ENCODE data around the gene ST6GAL1.
"Not testable (repeated sequence)": the region's sequence is repeated elsewhere in the genome, so short reads cannot be mapped to it uniquely, and the experiment has no call there.

The ST6GAL1 gene

GRCh38 chr3:187052427-187052826 lies 122.1 kb downstream of the ST6GAL1 start:
- H4K91ac ChIP-seq (ENCODE audit: low read length); H2BK5ac ChIP-seq (ENCODE audit: low read depth, low read length, poor library complexity, severe bottlenecking); H4K8ac ChIP-seq (ENCODE audit: low read length); H3K27me3 ChIP-seq (ENCODE audit: control insufficient read depth in 1 of 2, insufficient read depth in 1 of 2, low read length in 2 of 2); H3K18ac ChIP-seq (ENCODE audit: low read depth in 1 of 2, low read length in 2 of 2); H3K4me2 ChIP-seq (ENCODE audit: low read length, poor library complexity, severe bottlenecking); H2AK5ac ChIP-seq (ENCODE audit: low read length, severe bottlenecking); H3K9ac ChIP-seq (ENCODE audit: low read length); H2BK12ac ChIP-seq (ENCODE audit: low read length in 2 of 2); H2BK120ac ChIP-seq (ENCODE audit: low read depth, low read length); H3K4me3 ChIP-seq (ENCODE audit: insufficient read depth in 1 of 2, low read depth in 1 of 2, low read length in 2 of 2); H3K27ac ChIP-seq (ENCODE audit: low read length, poor library complexity, severe bottlenecking); H3K14ac ChIP-seq (ENCODE audit: low read length in 2 of 2); H3K4me1 ChIP-seq (ENCODE audit: control insufficient read depth, insufficient read depth, low read depth, low read length); H3K79me1 ChIP-seq (replicated peaks; ENCODE audit: low read length, poor library complexity, severe bottlenecking); H3K23ac ChIP-seq (ENCODE audit: low read length in 2 of 2); H2AFZ ChIP-seq (ENCODE audit: low read depth, low read length); H3K9me3 ChIP-seq (ENCODE audit: control insufficient read depth, low read length); H3K4ac ChIP-seq (ENCODE audit: low read depth in 1 of 2, low read length in 2 of 2); DNase-seq; H2BK15ac ChIP-seq (ENCODE audit: low read depth, poor library complexity, severe bottlenecking); H3K36me3 ChIP-seq (ENCODE audit: control insufficient read depth in 1 of 2, insufficient read depth in 2 of 2, low read depth in 1 of 2, low read length in 2 of 2): not testable (repeated sequence)
- 100% methylated on average over 1 of the region's 2 CpGs for WGBS

- H2BK5ac ChIP-seq (ENCODE audit: low read depth, low read length, poor library complexity, severe bottlenecking); H3K9ac ChIP-seq (ENCODE audit: low read length); H3K4ac ChIP-seq (ENCODE audit: low read depth in 1 of 2, low read length in 2 of 2); H2AK5ac ChIP-seq (ENCODE audit: low read length, severe bottlenecking); H2BK15ac ChIP-seq (ENCODE audit: low read depth, poor library complexity, severe bottlenecking); H3K27ac ChIP-seq (ENCODE audit: low read length, poor library complexity, severe bottlenecking); H3K9me3 ChIP-seq (ENCODE audit: control insufficient read depth, low read length); H2AFZ ChIP-seq (ENCODE audit: low read depth, low read length); H2BK12ac ChIP-seq (ENCODE audit: low read length in 2 of 2); H3K79me1 ChIP-seq (replicated peaks; ENCODE audit: low read length, poor library complexity, severe bottlenecking); H3K14ac ChIP-seq (ENCODE audit: low read length in 2 of 2); H3K23ac ChIP-seq (ENCODE audit: low read length in 2 of 2); H4K91ac ChIP-seq (ENCODE audit: low read length); H3K4me2 ChIP-seq (ENCODE audit: low read length, poor library complexity, severe bottlenecking); H3K4me1 ChIP-seq (ENCODE audit: control insufficient read depth, insufficient read depth, low read depth, low read length); DNase-seq; H2BK120ac ChIP-seq (ENCODE audit: low read depth, low read length); H3K4me3 ChIP-seq (ENCODE audit: insufficient read depth in 1 of 2, low read depth in 1 of 2, low read length in 2 of 2); H4K8ac ChIP-seq (ENCODE audit: low read length); H3K18ac ChIP-seq (ENCODE audit: low read depth in 1 of 2, low read length in 2 of 2); H3K27me3 ChIP-seq (ENCODE audit: control insufficient read depth in 1 of 2, insufficient read depth in 1 of 2, low read length in 2 of 2): not testable (repeated sequence)
- peaks cover 0 to 12% of the 10 kb centered on the region in 2 experiments for H3K36me3 ChIP-seq (ENCODE audit: control insufficient read depth in 1 of 2, insufficient read depth in 2 of 2, low read depth in 1 of 2, low read length in 2 of 2)
- WGBS, result 86% methylated on average over 2 of the region's 2 CpGs
Observed at GRCh38 chr3:187054433-187054832, 124.1 kb downstream of the ST6GAL1 start.

- not testable (repeated sequence) for H3K4me1 ChIP-seq (ENCODE audit: control insufficient read depth, insufficient read depth, low read depth, low read length); H3K4me3 ChIP-seq (ENCODE audit: insufficient read depth in 1 of 2, low read depth in 1 of 2, low read length in 2 of 2); H3K27me3 ChIP-seq (ENCODE audit: control insufficient read depth in 1 of 2, insufficient read depth in 1 of 2, low read length in 2 of 2); H3K4me2 ChIP-seq (ENCODE audit: low read length, poor library complexity, severe bottlenecking); H3K4ac ChIP-seq (ENCODE audit: low read depth in 1 of 2, low read length in 2 of 2); H2AFZ ChIP-seq (ENCODE audit: low read depth, low read length); H3K18ac ChIP-seq (ENCODE audit: low read depth in 1 of 2, low read length in 2 of 2); H3K23ac ChIP-seq (ENCODE audit: low read length in 2 of 2); H2BK15ac ChIP-seq (ENCODE audit: low read depth, poor library complexity, severe bottlenecking); H2AK5ac ChIP-seq (ENCODE audit: low read length, severe bottlenecking); H2BK5ac ChIP-seq (ENCODE audit: low read depth, low read length, poor library complexity, severe bottlenecking); H4K91ac ChIP-seq (ENCODE audit: low read length); H3K27ac ChIP-seq (ENCODE audit: low read length, poor library complexity, severe bottlenecking); H4K8ac ChIP-seq (ENCODE audit: low read length); H3K79me1 ChIP-seq (replicated peaks; ENCODE audit: low read length, poor library complexity, severe bottlenecking); H2BK12ac ChIP-seq (ENCODE audit: low read length in 2 of 2); DNase-seq; H3K14ac ChIP-seq (ENCODE audit: low read length in 2 of 2); H3K9ac ChIP-seq (ENCODE audit: low read length); H2BK120ac ChIP-seq (ENCODE audit: low read depth, low read length); H3K9me3 ChIP-seq (ENCODE audit: control insufficient read depth, low read length)
- peaks cover 0 to 14% of the 10 kb centered on the region in 2 experiments for H3K36me3 ChIP-seq (ENCODE audit: control insufficient read depth in 1 of 2, insufficient read depth in 2 of 2, low read depth in 1 of 2, low read length in 2 of 2)
- 94% methylated on average over 10 of the region's 10 CpGs for WGBS
Observed at GRCh38 chr3:187057803-187058202, 127.5 kb downstream of the ST6GAL1 start.

GRCh38 chr3:187061748-187062147 lies 131.4 kb downstream of the ST6GAL1 start:
- Histone ChIP-seq H2BK12ac (ENCODE audit: low read length in 2 of 2) (no peak overlapping the region), H3K4me3 (ENCODE audit: insufficient read depth in 1 of 2, low read depth in 1 of 2, low read length in 2 of 2) (no peak overlapping the region), H3K27ac (ENCODE audit: low read length, poor library complexity, severe bottlenecking) (no peak overlapping the region), H3K9me3 (ENCODE audit: control insufficient read depth, low read length) (no peaks in the 10 kb centered on the region), H4K91ac (ENCODE audit: low read length) (no peak overlapping the region), H2BK120ac (ENCODE audit: low read depth, low read length) (no peak overlapping the region), H3K9ac (ENCODE audit: low read length) (no peak overlapping the region), H3K4me1 (ENCODE audit: control insufficient read depth, insufficient read depth, low read depth, low read length) (peaks cover 5% of the 10 kb centered on the region), H2AFZ (ENCODE audit: low read depth, low read length) (no peak overlapping the region), H3K14ac (ENCODE audit: low read length in 2 of 2) (no peak overlapping the region), H3K4ac (ENCODE audit: low read depth in 1 of 2, low read length in 2 of 2) (no peak overlapping the region), H3K18ac (ENCODE audit: low read depth in 1 of 2, low read length in 2 of 2) (no peak overlapping the region), H3K27me3 (ENCODE audit: control insufficient read depth in 1 of 2, insufficient read depth in 1 of 2, low read length in 2 of 2) (no peaks in the 10 kb centered on the region), H3K36me3 (ENCODE audit: control insufficient read depth in 1 of 2, insufficient read depth in 2 of 2, low read depth in 1 of 2, low read length in 2 of 2) (peaks cover 0 to 14% of the 10 kb centered on the region in 2 experiments), H2AK5ac (ENCODE audit: low read length, severe bottlenecking) (no peak overlapping the region), H4K8ac (ENCODE audit: low read length) (no peak overlapping the region), H2BK5ac (ENCODE audit: low read depth, low read length, poor library complexity, severe bottlenecking) (no peak overlapping the region), H3K4me2 (ENCODE audit: low read length, poor library complexity, severe bottlenecking) (no peak overlapping the region), H2BK15ac (ENCODE audit: low read depth, poor library complexity, severe bottlenecking) (no peak overlapping the region), H3K79me1 (replicated peaks; ENCODE audit: low read length, poor library complexity, severe bottlenecking) (peaks cover 11% of the 10 kb centered on the region), H3K23ac (ENCODE audit: low read length in 2 of 2) (no peak overlapping the region)
- no peak for DNase-seq
- WGBS, result 40% methylated on average over 1 of the region's 3 CpGs
